Naive thymus-derived CD8-positive, alpha-beta T cell (primary cell): ENCODE results near the gene TAPBPL. TPM values are rescaled to one million over a fixed set of nuclear protein-coding genes. Genes with fewer than 3 reads are reported as not detected.
"Not testable (repeated sequence)": the region's sequence is repeated elsewhere in the genome, so short reads cannot be mapped to it uniquely, and the experiment has no call there.

Source experiments
- ATAC-seq, 2 donors: fragments of 150-1000 bp; cut with Tn5 transposase in 1 of 2; sonication (Bioruptor Pico), chemical (Tn5 transposase) in 1 of 2; 1 replicate in 1 of 2; 2 replicates in 1 of 2; pipeline ENCODE4 v1.10.0; 2021; ENCODE audit warnings: mild to moderate bottlenecking in 2 of 2, moderate library complexity in 2 of 2
- POLR2A ChIA-PET: fragments of 350-600 bp; sonication (Branson Sonifier 250); formaldehyde crosslinking; loops from one replicate; lab custom pipeline; 2021; ENCODE audit warnings: antibody characterized with exemption; lab: Charles Lee
- DNase-seq, 10 donors: peaks; one replicate each; pipeline versions ENCODE4 v3.0.0 to v3.0.0-alpha.2; 2020 to 2022
- H3K27ac Mint-ChIP-seq, 10 donors: one replicate each; pipeline ENCODE4 v1.8.0; 2020 to 2022; ENCODE audit warnings: mild to moderate bottlenecking in 10 of 10, mixed read lengths in 10 of 10, moderate library complexity in 4 of 10, inconsistent platforms in 1 of 10
- H3K27me3 Mint-ChIP-seq, 5 donors: one replicate each; pipeline ENCODE4 v1.8.0; 2021 to 2022; ENCODE audit warnings: mixed read lengths in 5 of 5
- H3K36me3 Mint-ChIP-seq, 3 donors: one replicate each; pipeline ENCODE4 v1.8.0; 2020 to 2022; ENCODE audit warnings: mixed read lengths in 3 of 3, mild to moderate bottlenecking in 2 of 3, inconsistent platforms in 1 of 3
- H3K4me1 Mint-ChIP-seq, 4 donors: one replicate each; pipeline ENCODE4 v1.8.0; 2021 to 2022; ENCODE audit warnings: mixed read lengths in 4 of 4
- H3K4me3 Mint-ChIP-seq, 10 donors: one replicate each; pipeline ENCODE4 v1.8.0; 2020 to 2022; ENCODE audit warnings: mild to moderate bottlenecking in 10 of 10, mixed read lengths in 10 of 10, moderate library complexity in 6 of 10, inconsistent platforms in 1 of 10
- H3K9me3 Mint-ChIP-seq, 9 donors: one replicate each; pipeline ENCODE4 v1.8.0; 2020 to 2022; ENCODE audit warnings: mixed read lengths in 9 of 9, mild to moderate bottlenecking in 3 of 9, inconsistent platforms in 1 of 9, moderate library complexity in 1 of 9
- polyA plus RNA-seq, 3 donors: library from polyadenylated mRNA; unstranded; fragments of 300-500 nt; fragmentation: Illumina TruSeq; gene quantifications; one replicate each; pipeline ENCODE4 v1.2.3, GENCODE V29; 2021
- total RNA-seq, 8 experiments: library from RNA in 2 of 8; stranded (reverse) in 2 of 8; gene quantifications; one replicate each; pipeline ENCODE4 v1.2.3 and lab custom pipeline; 2021 to 2026

The TAPBPL gene
- total and polyA plus RNA-seq, 5 experiments from 2014 or later, result 42.5 to 126 (median 46.0) TPM

DNA sequence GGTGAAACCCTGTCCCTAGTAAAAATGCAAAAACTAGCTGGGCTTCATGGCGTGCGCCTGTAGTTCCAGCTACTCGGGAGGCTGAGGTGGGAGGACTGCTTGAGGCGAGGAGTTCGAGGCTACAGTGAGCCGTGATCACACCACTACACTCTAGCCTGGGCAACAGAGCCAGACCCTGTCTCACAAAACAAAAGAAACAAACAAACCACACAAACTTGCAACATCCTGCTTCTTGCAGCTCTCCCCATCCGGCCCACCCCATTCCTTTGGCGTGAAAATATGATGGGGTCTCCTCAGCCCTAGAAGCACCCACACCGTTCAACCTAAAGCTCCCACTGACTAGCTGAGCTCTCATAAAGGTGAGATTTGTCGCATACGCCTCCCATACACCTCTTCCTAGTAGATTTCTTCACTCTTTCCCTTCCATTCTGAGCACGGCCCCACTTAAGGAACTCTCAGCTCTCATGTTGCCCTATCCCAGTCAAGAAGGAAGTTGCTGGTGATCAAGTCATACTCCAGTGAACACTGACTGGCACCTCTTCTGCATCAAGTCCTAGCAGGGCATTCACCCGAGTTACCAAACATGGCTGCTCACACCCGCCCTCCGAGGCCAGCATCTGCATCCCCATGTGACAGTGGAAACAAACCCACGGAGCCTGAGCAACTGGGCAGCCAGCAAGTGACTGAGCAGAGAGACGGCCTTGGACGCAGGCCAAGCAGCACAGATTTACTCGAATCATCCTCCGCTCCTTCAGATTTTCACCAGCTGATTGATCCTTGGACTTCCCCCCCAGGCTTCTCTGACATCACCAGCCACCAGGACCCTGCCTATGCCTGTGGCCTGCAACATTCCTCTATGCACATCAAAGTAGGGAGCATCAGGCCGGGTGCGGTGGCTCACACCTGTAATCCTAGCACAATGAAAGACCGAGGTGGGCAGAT lies 26.0 kb upstream of the TAPBPL start:
- no peaks in the 10 kb centered on the region for H3K36me3 Mint-ChIP-seq
- no peak for ATAC-seq
- H3K9me3 Mint-ChIP-seq, result no peaks in the 10 kb centered on the region
- H3K27me3 Mint-ChIP-seq, result no peaks in the 10 kb centered on the region
- DNase-seq, result peak in 3 of 10 donors; percentile 17 to 50 (median 21)
- peaks cover 26 to 60% (median 50%) of the 10 kb centered on the region in 4 donors for H3K4me1 Mint-ChIP-seq
- H3K4me3 Mint-ChIP-seq, result peak overlapping the region in 8 of 10 donors; percentile 19 to 89 (median 70)
- H3K27ac Mint-ChIP-seq, result peak overlapping the region; percentile 98 to 100 (median 99)
- POLR2A ChIA-PET, result interaction anchor here (0.5 to 8.0 kb wide), 13 partner anchors 9 to 147 kb away, joined by 3 to 248 read pairs (median 12); partner anchors contain the start of genes CD27, GAPDH, TAPBPL and VAMP1

DNA sequence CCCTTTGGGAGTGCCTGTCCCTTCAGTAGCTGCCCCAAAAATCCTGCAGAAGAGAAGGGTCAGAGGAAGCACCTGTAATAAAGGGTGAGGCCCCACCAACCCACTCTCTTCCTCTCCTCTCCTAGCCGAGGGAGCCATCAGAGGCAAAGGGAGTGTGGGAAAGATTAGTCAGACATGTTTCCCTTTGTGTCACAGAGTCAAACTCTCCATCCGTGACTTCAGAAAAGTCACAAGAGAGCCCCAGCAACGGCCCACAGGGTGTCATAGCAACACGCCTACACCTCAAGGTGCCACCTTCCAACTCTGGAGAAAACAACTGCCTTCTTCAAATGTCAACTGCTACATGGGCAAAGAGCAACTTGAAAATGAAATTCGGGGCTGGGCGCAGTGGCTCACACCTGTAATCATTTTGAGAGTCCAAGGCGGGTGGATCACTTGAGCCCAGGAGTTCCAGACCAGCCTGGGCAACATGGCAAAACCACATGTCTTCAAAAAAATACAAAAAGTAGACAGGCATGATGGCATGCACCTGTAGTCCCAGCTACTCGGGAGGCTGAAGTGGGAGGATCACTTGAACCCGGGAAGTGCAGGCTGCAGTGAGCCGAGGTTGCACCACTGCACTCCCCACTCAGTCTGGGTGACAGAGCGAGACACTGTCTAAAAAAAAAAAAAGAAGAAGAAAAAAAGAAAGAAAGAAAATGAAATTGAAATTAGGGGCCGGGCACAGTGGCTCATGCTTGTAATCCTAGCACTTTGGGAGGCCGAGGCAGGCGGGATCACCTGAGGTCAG lies 24.8 kb upstream of the TAPBPL start:
- DNase-seq, result peak; percentile 58 to 93 (median 82)
- H3K4me1 Mint-ChIP-seq, result peaks cover 29 to 67% (median 58%) of the 10 kb centered on the region in 4 donors
- peak overlapping the region; percentile 74 to 93 (median 85) for H3K4me3 Mint-ChIP-seq
- peak; percentile 83 to 90 for ATAC-seq
- POLR2A ChIA-PET, result interaction anchor here (0.7 to 8.0 kb wide), 11 partner anchors 8 to 529 kb away, joined by 3 to 248 read pairs (median 26); partner anchors contain the start of genes CD27, GAPDH, TAPBPL and VAMP1
- no peaks in the 10 kb centered on the region for H3K27me3 Mint-ChIP-seq
- H3K9me3 Mint-ChIP-seq, result no peaks in the 10 kb centered on the region
- H3K27ac Mint-ChIP-seq, result peak overlapping the region; percentile 98 to 100 (median 99)
- no peaks in the 10 kb centered on the region for H3K36me3 Mint-ChIP-seq

GRCh38 chr12:6427796-6428195 lies 24.0 kb upstream of the TAPBPL start:
- DNase-seq, ATAC-seq, H3K27me3 Mint-ChIP-seq, H3K36me3 Mint-ChIP-seq, H3K9me3 Mint-ChIP-seq: not testable (repeated sequence)
- Mint-ChIP-seq H3K27ac (peak overlapping the region; percentile 98 to 100 (median 99)), H3K4me3 (peak overlapping the region in 7 of 10 donors; percentile 74 to 89 (median 86)), H3K4me1 (peaks cover 30 to 71% (median 61%) of the 10 kb centered on the region in 4 donors)
- POLR2A ChIA-PET, result interaction anchor here (0.7 to 8.0 kb wide), 6 partner anchors 17 to 529 kb away, joined by 4 to 248 read pairs (median 94); partner anchors contain the start of genes CD27, GAPDH, TAPBPL and VAMP1

DNA sequence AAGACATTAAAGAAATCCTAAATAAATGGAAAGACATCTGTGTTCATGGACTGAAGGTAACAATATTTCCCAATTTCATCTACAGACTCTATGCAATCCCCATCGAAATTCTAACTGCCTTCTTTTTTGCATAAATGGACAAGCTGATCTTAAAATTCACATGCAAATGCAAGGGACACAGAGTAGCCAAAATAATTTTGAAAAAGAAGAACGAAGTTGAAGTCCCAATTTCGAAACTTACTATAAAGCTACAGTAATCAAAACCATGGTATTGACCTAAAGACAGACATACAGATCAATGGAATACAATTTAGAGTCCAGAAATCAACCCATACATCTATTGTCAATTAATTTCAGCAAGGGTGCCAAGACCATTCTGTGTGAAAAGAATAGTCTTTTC lies 23.5 kb upstream of the TAPBPL start:
- Mint-ChIP-seq H3K9me3 (no peaks in the 10 kb centered on the region), H3K4me3 (peak overlapping the region in 2 of 10 donors; percentile 4 to 7), H3K4me1 (peaks cover 31 to 72% (median 63%) of the 10 kb centered on the region in 4 donors), H3K27me3 (no peaks in the 10 kb centered on the region), H3K36me3 (no peaks in the 10 kb centered on the region), H3K27ac (peak overlapping the region; percentile 98 to 100 (median 99))
- POLR2A ChIA-PET, result interaction anchor here (1.2 to 8.0 kb wide), 6 partner anchors 11 to 107 kb away, joined by 7 to 248 read pairs (median 94); partner anchors contain the start of genes CD27, GAPDH, TAPBPL and VAMP1
- DNase-seq (no peak), ATAC-seq (no peak)

DNA sequence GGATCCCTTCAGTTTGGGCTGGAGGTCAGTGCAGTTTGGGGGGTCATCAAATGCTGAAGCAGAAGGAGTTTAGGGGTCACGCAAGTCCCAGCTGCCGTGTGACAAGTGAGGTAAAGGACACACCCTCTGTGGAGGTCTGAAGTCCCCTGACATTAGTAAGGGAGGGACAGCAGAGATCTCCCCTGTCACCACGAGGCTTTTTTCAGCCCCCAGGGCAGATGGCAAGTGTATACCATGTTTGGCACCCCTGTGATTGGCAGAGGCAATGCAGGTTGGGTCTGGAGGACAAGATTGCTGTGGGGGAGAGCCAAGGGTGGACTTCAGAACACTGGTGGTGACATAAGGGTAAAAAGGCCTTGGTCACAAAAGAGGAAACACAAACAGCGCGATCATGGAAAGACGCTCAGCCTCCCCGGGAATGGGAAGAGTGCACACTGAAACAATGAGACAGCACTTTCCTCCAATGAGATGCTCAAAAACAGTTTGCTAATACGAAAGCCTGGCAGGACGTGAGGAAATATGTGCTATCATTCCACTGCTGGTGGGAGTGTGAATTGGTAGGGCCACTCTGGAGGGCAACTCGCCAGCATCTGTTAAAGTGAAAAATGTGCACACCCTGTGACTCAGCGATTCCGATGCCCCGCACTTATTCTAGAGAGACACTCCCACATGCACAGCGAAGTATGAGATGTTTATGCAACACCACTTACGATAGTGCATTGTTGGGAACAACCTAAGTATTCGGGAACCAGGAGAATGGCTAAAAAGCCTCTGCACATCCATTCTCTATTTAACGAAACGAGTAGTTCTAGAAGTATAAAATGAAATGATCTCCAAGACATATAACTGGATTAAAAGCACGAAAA lies 21.5 kb upstream of the TAPBPL start:
- Mint-ChIP-seq H3K9me3 (no peaks in the 10 kb centered on the region), H3K4me3 (peak overlapping the region in 4 of 10 donors; percentile 5 to 25 (median 20)), H3K36me3 (no peaks in the 10 kb centered on the region), H3K27ac (peak overlapping the region; percentile 34 to 89 (median 76)), H3K4me1 (peaks cover 38 to 76% (median 70%) of the 10 kb centered on the region in 4 donors), H3K27me3 (no peaks in the 10 kb centered on the region)
- DNase-seq (no peak), ATAC-seq (no peak)
- POLR2A ChIA-PET, result interaction anchor here (0.5 to 1.0 kb wide), 2 partner anchors 8 to 12 kb away, joined by 3 to 4 read pairs; no protein-coding TSS in a partner anchor

DNA sequence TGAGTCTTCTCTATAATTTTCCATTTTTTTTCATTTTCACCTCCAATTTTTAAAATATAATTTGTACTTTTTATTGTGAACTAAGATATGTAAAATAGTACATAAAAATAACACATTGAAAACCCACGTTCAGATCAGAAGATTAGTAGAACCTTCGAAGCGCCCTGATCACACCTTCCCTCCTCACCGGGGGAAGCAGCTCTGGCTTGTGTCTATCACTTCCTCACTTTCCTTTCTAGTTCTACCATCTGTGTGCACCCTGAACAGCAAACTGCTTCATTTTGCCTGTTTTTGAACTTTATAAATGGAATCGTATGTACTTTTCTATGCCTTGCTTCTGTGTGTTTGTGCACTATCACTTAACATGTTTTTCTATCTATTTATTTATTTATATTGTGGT lies 18.9 kb upstream of the TAPBPL start:
- peak; percentile 60 to 72 for ATAC-seq
- Mint-ChIP-seq H3K4me1 (peaks cover 22 to 52% (median 47%) of the 10 kb centered on the region in 4 donors), H3K36me3 (no peaks in the 10 kb centered on the region), H3K9me3 (no peaks in the 10 kb centered on the region), H3K4me3 (peak overlapping the region in 7 of 10 donors; percentile 7 to 74 (median 55)), H3K27me3 (no peaks in the 10 kb centered on the region), H3K27ac (peak overlapping the region in 9 of 10 donors; percentile 69 to 96 (median 88))
- peak in 2 of 10 donors; percentile 18 to 36 for DNase-seq
- POLR2A ChIA-PET, result interaction anchor here (1.0 to 25.3 kb wide), 5 partner anchors 9 to 103 kb away, joined by 3 to 1074 read pairs (median 15); partner anchors contain the start of genes CD27, GAPDH, MRPL51 and TAPBPL

DNA sequence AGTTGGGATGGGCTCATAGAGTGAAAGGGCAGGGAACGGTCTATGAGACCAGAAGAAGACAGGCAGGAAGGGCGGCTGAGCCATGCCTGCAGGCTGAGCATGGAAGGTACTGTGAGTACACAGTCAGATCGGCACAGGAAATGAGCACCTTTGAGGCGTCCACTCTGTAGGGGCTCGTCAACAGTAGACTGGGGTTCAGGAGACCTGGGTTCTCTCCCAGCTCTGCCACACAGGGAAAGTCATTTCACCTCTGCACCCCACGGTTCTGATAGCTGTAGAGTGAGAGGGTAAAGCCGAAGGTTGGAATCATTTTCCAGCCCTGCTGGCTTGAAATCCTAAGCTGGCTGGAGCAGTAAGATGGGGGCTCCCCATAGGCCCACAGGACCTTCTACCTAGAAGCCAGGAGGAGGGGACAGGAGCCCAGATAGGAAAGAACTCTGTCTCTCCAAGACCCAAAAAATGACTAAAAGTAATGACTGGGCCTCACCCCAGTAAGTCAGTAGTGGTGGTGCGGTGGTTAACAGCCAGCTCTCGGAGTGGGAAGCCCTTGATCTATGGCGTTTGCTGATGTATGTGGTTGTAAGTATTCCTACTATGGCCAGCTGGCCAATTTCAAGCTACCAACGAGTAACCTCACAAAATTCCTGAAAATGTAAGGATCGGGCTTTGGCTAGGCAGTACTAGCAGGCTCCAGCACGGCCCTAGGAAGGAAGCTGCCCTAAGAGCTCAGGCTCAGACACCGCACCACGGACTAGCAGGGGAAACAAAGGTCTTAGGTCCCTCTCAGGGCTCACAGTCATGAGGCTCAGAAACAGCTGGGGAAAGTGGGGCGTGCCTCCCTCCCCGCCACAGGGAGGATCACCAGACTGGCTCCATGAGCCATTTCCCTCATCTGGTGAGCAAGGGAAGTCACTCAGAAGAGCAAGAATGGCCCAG lies 17.4 kb upstream of the TAPBPL start:
- peak overlapping the region; percentile 51 to 86 (median 69) for H3K4me3 Mint-ChIP-seq
- no peaks in the 10 kb centered on the region for H3K9me3 Mint-ChIP-seq
- H3K4me1 Mint-ChIP-seq, result peaks cover 22 to 48% (median 44%) of the 10 kb centered on the region in 4 donors
- DNase-seq (peak in 7 of 10 donors; percentile 17 to 58 (median 44)), ATAC-seq (peak; percentile 93 to 98)
- POLR2A ChIA-PET, result interaction anchor here (0.6 to 25.3 kb wide), 9 partner anchors 9 to 347 kb away, joined by 6 to 1074 read pairs (median 7); partner anchors contain the start of genes CD27, GAPDH, TAPBPL and VAMP1
- H3K27ac Mint-ChIP-seq, result peak overlapping the region; percentile 92 to 98 (median 96)
- H3K27me3 Mint-ChIP-seq, result no peaks in the 10 kb centered on the region
- H3K36me3 Mint-ChIP-seq, result no peaks in the 10 kb centered on the region

GRCh38 chr12:6435961-6436715 lies 15.7 kb upstream of the TAPBPL start:
- Mint-ChIP-seq H3K4me3 (no peak overlapping the region), H3K36me3 (no peaks in the 10 kb centered on the region), H3K4me1 (peaks cover 15 to 41% (median 38%) of the 10 kb centered on the region in 4 donors), H3K9me3 (no peaks in the 10 kb centered on the region), H3K27ac (peak overlapping the region in 6 of 10 donors; percentile 10 to 72 (median 60)), H3K27me3 (no peaks in the 10 kb centered on the region)
- POLR2A ChIA-PET, result interaction anchor here (1.2 to 25.3 kb wide), 2 partner anchors 18 to 34 kb away, joined by 5 to 1074 read pairs; partner anchors contain the start of genes CD27, TAPBPL and VAMP1
- DNase-seq (no peak), ATAC-seq (no peak)

GRCh38 chr12:6437586-6437985 lies 14.3 kb upstream of the TAPBPL start:
- Mint-ChIP-seq H3K27me3 (no peaks in the 10 kb centered on the region), H3K4me1 (peaks cover 22 to 48% (median 41%) of the 10 kb centered on the region in 4 donors), H3K4me3 (no peak overlapping the region), H3K36me3 (no peaks in the 10 kb centered on the region), H3K27ac (peak overlapping the region in 1 of 10 donors; percentile 57), H3K9me3 (no peaks in the 10 kb centered on the region)
- POLR2A ChIA-PET, result interaction anchor here (1.5 to 25.3 kb wide), 2 partner anchors 17 to 33 kb away, joined by 10 to 1074 read pairs; partner anchors contain the start of genes CD27, TAPBPL and VAMP1
- DNase-seq, result no peak
- ATAC-seq, result no peak
